Mesothelial cell of epicardium (in vitro differentiated cells): ENCODE results near the gene ZNF14. TPM values are rescaled to one million over a fixed set of nuclear protein-coding genes. Genes with fewer than 3 reads are reported as not detected.
"Not testable (repeated sequence)": the region's sequence is repeated elsewhere in the genome, so short reads cannot be mapped to it uniquely, and the experiment has no call there.

Source experiments
- DNase-seq, 2 experiments: peaks; one replicate each; pipeline ENCODE4 v3.0.0; 2021; ENCODE audit warnings: low spot score in 2 of 2; ENCODE audit not compliant: unreplicated experiment in 2 of 2
- H3K27ac Mint-ChIP-seq: 2 replicates; pipeline ENCODE4 v1.8.0; 2021; ENCODE audit warnings: mixed read lengths
- H3K27me3 Mint-ChIP-seq: 2 replicates; pipeline ENCODE4 v1.8.0; 2021; ENCODE audit warnings: low read depth, mixed read lengths
- H3K36me3 Mint-ChIP-seq: 2 replicates; pipeline ENCODE4 v1.8.0; 2021; ENCODE audit warnings: mixed read lengths
- H3K4me1 Mint-ChIP-seq: 2 replicates; pipeline ENCODE4 v1.8.0; 2021; ENCODE audit warnings: mixed read lengths
- H3K4me3 Mint-ChIP-seq: 2 replicates; pipeline ENCODE4 v1.8.0; 2021; ENCODE audit warnings: mild to moderate bottlenecking, moderate library complexity, mixed read lengths
- H3K9me3 Mint-ChIP-seq: 2 replicates; pipeline ENCODE4 v1.8.0; 2021; ENCODE audit warnings: mixed read lengths
- total RNA-seq: library from RNA; stranded (reverse); gene quantifications from 3 replicates; pipeline ENCODE4 v1.2.1, GENCODE V29; 2021
- TF ChIP-seq, protein P1 (sequence below): fragments of 200-600 bp; sonication (generic); IDR thresholded peaks from one replicate; pipeline ENCODE4 v1.5.0; 2021; ENCODE audit warnings: antibody characterized with exemption; ENCODE audit not compliant: unreplicated experiment

ZNF14 gene
- total RNA-seq, result 10.8 to 12.2 TPM (median 11.7 TPM) in 3 replicates

DNA sequence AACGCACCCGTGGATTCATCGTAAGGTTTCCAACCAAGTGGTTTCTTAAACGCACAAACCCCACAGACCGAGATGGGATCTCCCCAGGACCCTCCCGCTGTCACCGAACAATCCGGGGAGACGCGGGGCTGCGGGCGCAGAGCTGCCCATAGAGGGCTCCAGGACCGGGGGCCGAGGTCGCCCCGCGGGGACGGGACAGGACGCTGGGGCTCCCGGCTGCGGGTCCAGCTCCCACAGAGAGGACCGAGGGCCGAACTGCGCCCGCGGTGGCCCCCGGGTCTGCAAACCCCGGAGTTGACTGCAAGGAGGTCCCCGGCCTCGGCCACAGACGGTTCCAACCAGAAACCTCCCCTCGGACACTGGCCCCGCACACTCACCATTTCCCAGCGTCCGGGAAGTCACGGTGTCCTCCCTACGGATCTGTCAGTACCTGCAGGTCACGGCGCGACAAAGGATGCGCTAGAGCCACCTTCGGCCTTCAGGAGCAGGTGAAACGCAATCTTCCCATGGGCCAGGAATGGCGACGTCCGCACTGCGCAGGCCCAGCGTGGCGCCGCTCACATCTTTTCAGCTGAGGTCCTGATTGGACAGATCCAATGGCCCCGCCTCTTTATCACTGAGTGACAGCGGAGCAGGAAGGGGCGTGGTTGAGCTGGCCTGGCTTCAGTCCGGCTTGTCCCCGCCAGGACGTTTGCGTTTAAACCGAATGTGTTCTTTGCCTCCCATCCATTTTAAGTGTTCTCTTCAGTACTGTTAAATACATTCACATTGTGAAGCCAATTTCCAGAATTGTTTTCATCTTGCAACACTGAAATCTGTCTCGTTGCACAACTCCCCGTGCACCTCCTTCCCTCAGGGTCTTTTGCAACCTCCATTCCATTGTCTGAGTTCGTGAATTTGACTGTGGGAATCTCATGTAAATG lies at the start of gene ZNF14:
Gene ZNF14, minus strand, starts transcription at position 534 of the 923 bp plus-strand sequence. Its CDS starts 154 bp downstream, at position 380.
- peak within 1 kb of the TSS; percentile 89 for H3K4me3 Mint-ChIP-seq
- H3K36me3 Mint-ChIP-seq, result peaks cover 31% of the 10 kb centered on the region
- H3K9me3 Mint-ChIP-seq, result peaks cover 12% of the 10 kb centered on the region
- peak; percentile 86 to 93 for DNase-seq
- H3K27me3 Mint-ChIP-seq, result no peaks in the 10 kb centered on the region
- H3K27ac Mint-ChIP-seq, result peak within 1 kb of the TSS; percentile 95
- TF ChIP-seq, protein P1, sequence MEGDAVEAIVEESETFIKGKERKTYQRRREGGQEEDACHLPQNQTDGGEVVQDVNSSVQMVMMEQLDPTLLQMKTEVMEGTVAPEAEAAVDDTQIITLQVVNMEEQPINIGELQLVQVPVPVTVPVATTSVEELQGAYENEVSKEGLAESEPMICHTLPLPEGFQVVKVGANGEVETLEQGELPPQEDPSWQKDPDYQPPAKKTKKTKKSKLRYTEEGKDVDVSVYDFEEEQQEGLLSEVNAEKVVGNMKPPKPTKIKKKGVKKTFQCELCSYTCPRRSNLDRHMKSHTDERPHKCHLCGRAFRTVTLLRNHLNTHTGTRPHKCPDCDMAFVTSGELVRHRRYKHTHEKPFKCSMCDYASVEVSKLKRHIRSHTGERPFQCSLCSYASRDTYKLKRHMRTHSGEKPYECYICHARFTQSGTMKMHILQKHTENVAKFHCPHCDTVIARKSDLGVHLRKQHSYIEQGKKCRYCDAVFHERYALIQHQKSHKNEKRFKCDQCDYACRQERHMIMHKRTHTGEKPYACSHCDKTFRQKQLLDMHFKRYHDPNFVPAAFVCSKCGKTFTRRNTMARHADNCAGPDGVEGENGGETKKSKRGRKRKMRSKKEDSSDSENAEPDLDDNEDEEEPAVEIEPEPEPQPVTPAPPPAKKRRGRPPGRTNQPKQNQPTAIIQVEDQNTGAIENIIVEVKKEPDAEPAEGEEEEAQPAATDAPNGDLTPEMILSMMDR, result no peak
- peaks cover 13% of the 10 kb centered on the region for H3K4me1 Mint-ChIP-seq

DNA sequence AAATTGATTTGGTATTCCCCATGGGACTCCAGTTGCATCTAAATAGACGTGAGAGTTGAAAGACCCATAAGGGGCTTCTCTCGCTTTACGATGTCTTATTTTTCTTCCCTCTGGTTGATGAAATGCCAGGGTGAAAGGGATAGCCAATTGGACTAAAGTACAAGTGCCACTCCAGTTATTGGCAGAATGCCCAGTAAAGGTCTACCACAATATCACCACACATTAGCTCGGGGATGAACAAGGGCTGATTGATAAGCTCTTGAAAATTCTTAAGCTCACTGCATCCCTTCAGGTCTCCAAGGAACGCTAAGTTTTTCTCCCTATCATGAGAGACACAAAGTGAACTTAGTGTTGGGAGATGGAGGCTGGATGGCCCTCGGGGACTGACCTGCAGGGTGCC lies 48.9 kb upstream of the ZNF14 start:
- H3K9me3 Mint-ChIP-seq, result peaks cover 17% of the 10 kb centered on the region
- peaks cover 16% of the 10 kb centered on the region for H3K4me1 Mint-ChIP-seq
- H3K4me3 Mint-ChIP-seq, H3K27ac Mint-ChIP-seq, H3K27me3 Mint-ChIP-seq, DNase-seq: not testable (repeated sequence)
- H3K36me3 Mint-ChIP-seq, result peaks cover 58% of the 10 kb centered on the region

DNA sequence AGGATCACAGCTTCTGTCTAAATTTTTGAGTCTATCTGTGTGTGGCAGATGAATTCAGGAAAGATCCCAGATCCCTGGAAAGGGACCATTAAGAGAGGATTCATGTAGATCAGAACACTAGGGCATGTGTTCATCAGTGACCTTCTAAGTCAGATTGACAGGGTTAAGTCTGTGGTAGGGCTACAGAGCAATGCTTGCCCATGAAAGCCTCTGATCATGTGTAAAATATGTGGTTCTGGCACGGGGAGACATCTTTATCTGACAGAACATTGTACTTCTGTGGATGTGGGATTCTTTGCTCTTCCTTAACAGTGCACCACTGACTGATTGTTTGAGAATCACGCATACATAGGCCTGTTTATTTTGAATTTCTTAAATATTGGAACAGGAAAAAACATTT lies 45.8 kb upstream of the ZNF14 start:
- H3K4me3 Mint-ChIP-seq, result peak overlapping the region; percentile 99
- H3K27ac Mint-ChIP-seq, result no peak overlapping the region
- no peak for DNase-seq
- H3K4me1 Mint-ChIP-seq, result peaks cover 22% of the 10 kb centered on the region
- H3K9me3 Mint-ChIP-seq, result peaks cover 10% of the 10 kb centered on the region
- TF ChIP-seq, protein P1, result no peak
- peaks cover 38% of the 10 kb centered on the region for H3K36me3 Mint-ChIP-seq
- H3K27me3 Mint-ChIP-seq, result no peaks in the 10 kb centered on the region

DNA sequence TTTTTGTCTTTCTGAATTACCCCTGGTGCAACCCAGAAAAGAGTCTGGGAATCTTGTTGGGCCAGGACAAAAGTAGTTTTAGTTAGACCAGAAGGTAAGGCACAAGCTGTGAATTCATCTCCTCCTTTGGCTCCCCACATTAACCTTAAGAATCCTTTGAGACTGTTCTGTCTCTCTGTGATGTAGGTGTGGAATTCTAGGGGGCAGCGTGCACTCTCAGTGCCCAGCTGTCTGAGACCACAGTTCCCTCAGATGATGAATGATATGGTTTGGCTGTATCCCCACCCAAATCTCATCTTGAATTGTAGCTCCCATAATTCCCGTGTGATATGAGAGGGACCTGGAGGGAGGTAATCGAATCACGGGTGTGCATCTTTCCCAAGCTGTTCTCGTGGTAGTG lies 44.8 kb upstream of the ZNF14 start:
- Mint-ChIP-seq H3K4me1 (peaks cover 22% of the 10 kb centered on the region), H3K36me3 (peaks cover 35% of the 10 kb centered on the region), H3K27me3 (no peaks in the 10 kb centered on the region), H3K4me3 (peak overlapping the region; percentile 99), H3K9me3 (peaks cover 10% of the 10 kb centered on the region), H3K27ac (no peak overlapping the region)
- TF ChIP-seq, protein P1, result no peak
- no peak for DNase-seq

DNA sequence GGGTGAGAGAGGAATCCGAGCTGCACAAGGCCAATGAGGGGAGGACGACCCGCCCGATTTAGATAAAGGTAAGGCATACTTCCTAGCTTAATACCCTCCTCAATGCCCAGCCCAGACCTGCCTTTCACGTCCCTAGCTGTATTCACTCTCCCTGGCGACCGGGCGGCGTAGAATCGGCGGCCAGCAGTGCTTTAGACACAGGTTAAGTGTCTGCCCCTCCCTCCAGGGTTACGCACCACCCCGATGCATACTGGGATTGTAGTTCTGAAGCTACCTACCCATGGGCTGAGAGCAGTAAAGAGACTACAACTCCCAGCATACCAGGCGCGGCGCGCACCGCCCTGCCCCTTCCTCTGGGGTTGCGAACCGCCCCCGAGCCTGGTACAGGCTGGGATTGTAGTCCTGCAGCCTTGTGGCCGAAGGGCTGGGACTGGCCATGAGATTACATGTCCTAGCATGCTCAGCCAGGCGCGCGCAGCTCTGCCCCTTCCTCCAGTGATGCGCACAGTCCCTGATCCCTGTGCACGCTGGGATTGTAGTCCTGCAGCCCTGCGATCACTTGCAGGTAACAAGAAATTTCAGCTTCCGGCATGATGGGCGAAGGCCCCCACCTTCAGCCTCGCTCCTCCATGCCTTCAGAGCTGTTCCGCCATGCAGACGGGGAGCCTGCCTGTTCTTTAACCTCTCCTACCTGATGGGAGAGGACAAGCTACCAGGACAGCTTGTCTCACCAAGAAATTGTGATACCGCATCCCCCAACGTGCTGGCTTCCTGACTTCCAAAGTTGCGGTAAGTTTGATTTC lies 43.5 kb upstream of the ZNF14 start:
- peaks cover 26% of the 10 kb centered on the region for H3K36me3 Mint-ChIP-seq
- H3K9me3 Mint-ChIP-seq, result peaks cover 7% of the 10 kb centered on the region
- peak overlapping the region; percentile 100 for H3K27ac Mint-ChIP-seq

More for the DNA sequence above, 43.5 kb upstream of the ZNF14 start:
- H3K4me1 Mint-ChIP-seq, result peaks cover 22% of the 10 kb centered on the region
- H3K4me3 Mint-ChIP-seq, result peak overlapping the region; percentile 99
- DNase-seq, result peak; percentile 92 to 95
- H3K27me3 Mint-ChIP-seq, result no peaks in the 10 kb centered on the region
- TF ChIP-seq, protein P1, result no peak
